Neural crest cell (in vitro differentiated cells): ENCODE measurements around the gene PTGR3. TPM values are rescaled to one million over a fixed set of nuclear protein-coding genes. Genes with fewer than 3 reads are reported as not detected.
"Not testable (repeated sequence)": the region's sequence is repeated elsewhere in the genome, so short reads cannot be mapped to it uniquely, and the experiment has no call there.

ENCODE experiments used
- DNase-seq: peaks from one replicate; pipeline ENCODE4 v3.0.0; 2021; ENCODE audit warnings: low read depth, mixed read lengths, low spot score
- H3K27ac Mint-ChIP-seq: one replicate; pipeline ENCODE4 v1.8.0; 2021; ENCODE audit warnings: mild to moderate bottlenecking, mixed read lengths; ENCODE audit not compliant: unreplicated experiment
- H3K27me3 Mint-ChIP-seq: 2 replicates; pipeline ENCODE4 v1.8.0; 2021; ENCODE audit warnings: low read depth, mild to moderate bottlenecking, mixed read lengths
- H3K36me3 Mint-ChIP-seq: 2 replicates; pipeline ENCODE4 v1.8.0; 2021; ENCODE audit warnings: low read depth, mild to moderate bottlenecking, mixed read lengths
- H3K4me1 Mint-ChIP-seq: 2 replicates; pipeline ENCODE4 v1.8.0; 2021; ENCODE audit warnings: mixed read lengths
- H3K4me3 Mint-ChIP-seq: one replicate; pipeline ENCODE4 v1.8.0; 2021; ENCODE audit warnings: mild to moderate bottlenecking, mixed read lengths
- H3K9me3 Mint-ChIP-seq: 2 replicates; pipeline ENCODE4 v1.8.0; 2021; ENCODE audit warnings: mixed read lengths
- CTCF ChIP-seq: fragments of 200-600 bp; sonication (generic); conservative IDR thresholded peaks from 2 replicates; pipeline ENCODE4 v1.5.0; 2021; ENCODE audit warnings: antibody characterized with exemption, mild to moderate bottlenecking
- total RNA-seq: library from RNA; stranded (reverse); gene quantifications from 2 replicates; pipeline ENCODE4 v1.2.1, GENCODE V29; 2021

PTGR3 gene
- total RNA-seq, 1 donor from 2014 or later, result 12.1 TPM

GRCh38 chr18:75199327-75199726 is 9.6 kb downstream of the PTGR3 start:
- peaks cover 6% of the 10 kb centered on the region for H3K4me1 Mint-ChIP-seq
- no peak overlapping the region for H3K27ac Mint-ChIP-seq
- no peaks in the 10 kb centered on the region for H3K9me3 Mint-ChIP-seq
- H3K36me3 Mint-ChIP-seq, result peaks cover 8% of the 10 kb centered on the region
- TF ChIP-seq CTCF, result no peak
- DNase-seq, result no peak
- H3K4me3 Mint-ChIP-seq, result no peak overlapping the region
- H3K27me3 Mint-ChIP-seq, result peaks cover 35% of the 10 kb centered on the region

DNA sequence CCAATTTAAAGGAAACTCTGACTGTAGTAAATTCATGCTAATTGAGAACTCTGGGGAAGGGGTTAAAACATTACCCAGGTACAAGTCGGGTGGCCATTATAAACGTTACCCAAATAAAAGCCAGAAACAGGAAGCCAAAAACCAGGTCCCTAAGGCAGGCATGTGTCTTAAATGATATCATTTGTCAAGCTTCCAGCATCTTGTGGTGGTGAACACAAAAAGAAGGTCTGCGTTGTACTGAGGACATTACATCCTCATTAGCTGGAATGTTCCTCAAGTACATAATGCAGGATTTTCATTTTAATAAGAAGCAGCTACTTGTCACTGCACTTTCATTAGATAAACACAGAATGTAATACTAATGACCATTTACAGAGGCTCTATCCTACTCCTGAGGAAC is 10.9 kb downstream of the PTGR3 start:
- peaks cover 8% of the 10 kb centered on the region for H3K36me3 Mint-ChIP-seq
- H3K27me3 Mint-ChIP-seq, result peaks cover 23% of the 10 kb centered on the region
- no peak for TF ChIP-seq CTCF
- no peak overlapping the region for H3K4me3 Mint-ChIP-seq
- DNase-seq, result no peak
- H3K27ac Mint-ChIP-seq, result no peak overlapping the region
- H3K9me3 Mint-ChIP-seq, result no peaks in the 10 kb centered on the region
- peaks cover 6% of the 10 kb centered on the region for H3K4me1 Mint-ChIP-seq

- H3K27me3 Mint-ChIP-seq, result no peaks in the 10 kb centered on the region
- no peak for DNase-seq
- H3K9me3 Mint-ChIP-seq, result no peaks in the 10 kb centered on the region
- H3K4me1 Mint-ChIP-seq, result no peaks in the 10 kb centered on the region
- no peak overlapping the region for H3K4me3 Mint-ChIP-seq
- no peaks in the 10 kb centered on the region for H3K36me3 Mint-ChIP-seq
- no peak overlapping the region for H3K27ac Mint-ChIP-seq
- no peak for TF ChIP-seq CTCF
Observed at GRCh38 chr18:75192899-75193298, 16.0 kb downstream of the PTGR3 start.

- H3K27me3 Mint-ChIP-seq, result no peaks in the 10 kb centered on the region
- no peaks in the 10 kb centered on the region for H3K4me1 Mint-ChIP-seq
- no peak overlapping the region for H3K27ac Mint-ChIP-seq
- no peak overlapping the region for H3K4me3 Mint-ChIP-seq
- no peak for TF ChIP-seq CTCF
- H3K9me3 Mint-ChIP-seq, result no peaks in the 10 kb centered on the region
- H3K36me3 Mint-ChIP-seq, result no peaks in the 10 kb centered on the region
- DNase-seq, result no peak
Observed at GRCh38 chr18:75189696-75190095, 19.2 kb downstream of the PTGR3 start.

DNA sequence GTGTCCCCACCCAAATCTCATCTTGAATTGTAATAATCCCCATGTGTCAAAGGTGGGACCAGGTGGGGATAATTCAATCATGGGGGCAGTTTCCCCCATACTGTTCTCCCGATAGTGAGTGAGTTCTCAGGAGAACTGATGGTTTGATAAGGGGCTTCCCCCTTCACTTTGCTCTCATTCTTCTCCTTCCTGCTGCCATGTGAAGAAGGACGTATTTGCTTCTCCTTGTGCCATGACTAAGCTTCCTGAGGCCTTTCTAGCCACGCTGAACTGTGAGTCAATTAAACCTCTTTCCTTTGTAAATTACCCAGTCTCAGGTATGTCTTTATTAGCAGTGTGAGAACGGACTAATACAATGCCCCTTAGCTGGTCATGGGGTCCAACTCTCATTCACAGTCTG is 21.2 kb downstream of the PTGR3 start:
- not testable (repeated sequence) for H3K4me3 Mint-ChIP-seq, H3K9me3 Mint-ChIP-seq, H3K4me1 Mint-ChIP-seq, H3K36me3 Mint-ChIP-seq, H3K27ac Mint-ChIP-seq, H3K27me3 Mint-ChIP-seq, DNase-seq

GRCh38 chr18:75185460-75185859 is 23.5 kb downstream of the PTGR3 start:
- Mint-ChIP-seq H3K9me3 (peaks cover 2% of the 10 kb centered on the region), H3K36me3 (no peaks in the 10 kb centered on the region), H3K27me3 (no peaks in the 10 kb centered on the region), H3K4me3 (no peak overlapping the region), H3K27ac (no peak overlapping the region), H3K4me1 (no peaks in the 10 kb centered on the region)
- DNase-seq, result no peak
- no peak for TF ChIP-seq CTCF
